COLO668 (cell line): Measurements from ENCODE around the gene CHL1.

Source experiments
- DNase-seq: peaks from one replicate; lab custom pipeline; 2025; ENCODE audit not compliant: unreplicated experiment; lab: John Stamatoyannopoulos, UW

CHL1 gene

DNA sequence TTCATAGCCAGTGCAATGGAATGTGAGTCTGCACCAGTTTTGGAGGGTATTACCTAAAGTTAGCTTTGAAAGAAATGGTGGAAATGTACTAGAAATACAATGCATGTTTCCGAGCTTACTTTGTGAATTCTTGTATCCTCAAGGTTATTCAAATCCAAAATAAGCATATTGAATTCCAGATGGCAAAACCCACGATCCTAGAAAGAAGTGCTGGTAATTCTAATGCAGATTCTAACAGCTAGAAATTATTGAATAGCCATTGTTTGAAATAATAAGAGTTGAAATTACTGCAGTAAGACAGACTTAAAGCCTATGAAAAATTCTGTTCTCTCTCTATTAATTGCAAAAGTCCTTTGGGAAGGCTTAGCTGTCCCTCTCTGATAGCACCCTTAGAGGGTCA is 258.4 kb downstream of the CHL1 start:
- DNase-seq: no peak

DNA sequence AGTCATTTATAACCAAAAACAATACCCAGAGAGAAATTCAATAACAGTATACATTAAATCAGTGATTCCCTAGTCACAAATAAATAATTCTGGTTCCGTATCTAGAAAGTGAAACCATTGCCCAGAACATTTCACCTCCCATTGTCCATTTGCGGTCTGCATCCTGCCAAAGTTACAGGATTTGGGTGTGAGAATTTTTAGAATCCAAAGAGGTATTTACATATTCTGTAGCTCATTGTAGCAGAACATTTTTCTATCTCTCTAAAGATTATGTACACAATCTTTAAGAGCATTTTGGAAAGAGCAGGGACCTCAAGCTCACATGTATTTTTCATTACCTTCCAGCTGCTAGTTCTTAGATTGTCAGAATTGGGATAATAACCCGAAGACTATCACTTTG is 261.6 kb downstream of the CHL1 start:
- DNase-seq: no peak

DNA sequence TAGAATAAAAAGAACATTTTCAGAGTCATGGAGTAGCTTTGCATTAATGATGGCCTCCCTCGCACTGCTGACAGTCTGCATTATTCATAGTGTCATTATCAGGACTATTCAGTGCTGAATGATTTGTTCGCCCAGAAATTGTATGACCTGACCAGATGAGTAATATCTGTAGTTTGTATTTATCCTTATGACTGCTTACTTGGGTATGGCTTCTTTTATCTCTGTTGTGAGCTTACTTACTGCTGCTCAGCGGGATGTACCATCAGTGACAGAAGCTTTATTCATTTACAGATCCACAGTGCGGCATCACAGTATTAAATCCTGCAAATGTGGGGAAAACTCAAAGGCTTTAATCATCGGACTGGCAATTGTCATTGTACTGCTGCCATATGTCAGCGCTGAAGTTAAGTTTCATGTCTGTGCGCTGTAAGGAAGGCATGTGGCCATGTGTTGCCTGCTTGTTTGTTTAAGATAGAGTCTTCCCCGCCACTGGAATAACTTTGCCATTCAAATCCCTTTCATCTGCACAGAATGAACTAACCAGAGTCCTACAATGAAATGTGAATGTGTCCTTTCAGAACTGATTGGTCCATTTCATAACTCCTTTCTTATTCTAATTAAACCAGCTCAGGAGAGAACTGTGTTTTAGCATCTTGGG is 262.2 kb downstream of the CHL1 start:
- DNase-seq: no peak
